Activated T-cell treated with anti-CD3 and anti-CD28 coated beads for 24 hours (primary cell): Measurements from ENCODE around the gene PSPN.
"Not testable (repeated sequence)": the region's sequence is repeated elsewhere in the genome, so short reads cannot be mapped to it uniquely, and the experiment has no call there.

ENCODE experiments used
- DNase-seq: peaks from one replicate; pipeline ENCODE4 v3.0.0-alpha.2; 2020; ENCODE audit warnings: low read depth

PSPN gene

DNA sequence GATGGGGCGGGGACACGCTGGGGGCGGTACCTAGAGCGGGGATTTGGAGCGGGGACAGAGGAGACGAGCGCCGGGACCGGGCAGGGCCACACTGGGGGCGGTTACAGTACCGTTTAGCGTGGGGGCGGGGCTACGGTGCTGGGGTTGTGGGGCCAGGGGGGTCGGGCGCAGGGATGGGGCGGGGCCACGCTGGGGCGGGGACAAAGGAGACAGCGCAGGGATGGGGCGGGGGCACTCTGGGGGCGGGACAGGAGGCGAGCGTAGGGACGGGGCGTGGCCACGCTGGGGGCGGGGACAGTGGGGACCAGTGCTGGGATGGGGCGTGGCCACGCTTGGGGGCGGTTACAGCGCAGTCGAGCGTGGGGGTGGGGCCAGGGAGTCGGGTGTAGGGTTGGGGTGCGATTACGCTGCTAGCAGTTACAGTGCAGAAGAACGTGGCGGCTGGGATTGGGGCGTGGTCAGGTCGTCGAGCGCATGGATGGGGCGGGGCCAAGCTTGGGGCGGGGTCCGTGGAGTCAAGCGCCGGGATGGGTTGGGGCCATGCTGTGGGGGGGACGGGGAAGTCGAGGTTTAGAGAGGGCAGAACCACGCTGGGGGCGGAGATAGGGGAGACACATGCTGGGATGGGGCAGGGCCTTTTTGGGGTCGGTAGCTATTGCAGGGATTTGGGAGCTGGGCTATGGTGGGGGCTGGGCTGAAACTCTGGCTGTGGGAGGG lies 2.5 kb downstream of the PSPN start:
- DNase-seq = peak; percentile 99

DNA sequence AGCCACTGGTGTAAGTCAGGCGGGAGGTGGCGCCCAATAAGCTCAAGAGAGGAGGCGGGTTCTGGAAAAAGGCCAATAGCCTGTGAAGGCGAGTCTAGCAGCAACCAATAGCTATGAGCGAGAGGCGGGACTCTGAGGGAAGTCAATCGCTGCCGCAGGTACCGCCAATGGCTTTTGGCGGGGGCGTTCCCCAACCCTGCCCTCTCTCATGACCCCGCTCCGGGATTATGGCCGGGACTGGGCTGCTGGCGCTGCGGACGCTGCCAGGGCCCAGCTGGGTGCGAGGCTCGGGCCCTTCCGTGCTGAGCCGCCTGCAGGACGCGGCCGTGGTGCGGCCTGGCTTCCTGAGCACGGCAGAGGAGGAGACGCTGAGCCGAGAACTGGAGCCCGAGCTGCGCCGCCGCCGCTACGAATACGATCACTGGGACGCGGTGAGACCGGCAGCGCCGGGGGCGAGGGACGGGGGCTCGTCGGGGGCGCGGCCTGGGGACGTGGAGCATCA lies 3.1 kb downstream of the PSPN start, which contains the start of gene ALKBH7:
ALKBH7 (plus strand) TSS at position 201 of the 502 bp plus-strand sequence; CDS start at position 228, 27 bp downstream.
- peak; percentile 95 for DNase-seq

- no peak for DNase-seq
Measured at GRCh38 chr19:6364353-6364752, 11.4 kb downstream of the PSPN start.

DNA sequence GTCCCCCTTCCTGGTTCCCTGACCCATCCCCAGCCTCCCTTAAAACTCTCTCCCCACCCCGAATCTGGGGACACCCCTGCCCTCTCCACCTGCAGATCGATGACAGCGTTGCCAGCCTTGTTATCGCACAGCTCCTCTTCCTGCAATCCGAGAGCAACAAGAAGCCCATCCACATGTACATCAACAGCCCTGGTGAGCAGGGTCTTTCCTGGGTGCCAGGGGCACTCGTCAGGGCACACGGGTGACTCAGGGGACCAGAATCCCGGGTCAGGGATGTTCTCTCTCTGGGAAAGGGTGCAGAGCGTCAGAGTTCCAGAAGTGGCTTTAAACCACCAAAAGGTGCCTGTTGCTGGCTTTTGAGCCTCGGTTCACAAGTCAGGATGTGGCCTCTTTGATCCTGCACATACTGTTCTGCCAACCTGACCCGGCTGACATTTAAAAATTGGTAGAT lies 13.4 kb downstream of the PSPN start:
- DNase-seq = peak; percentile 28

- DNase-seq = no peak
Measured at GRCh38 chr19:6362027-6362350, 13.7 kb downstream of the PSPN start.

DNA sequence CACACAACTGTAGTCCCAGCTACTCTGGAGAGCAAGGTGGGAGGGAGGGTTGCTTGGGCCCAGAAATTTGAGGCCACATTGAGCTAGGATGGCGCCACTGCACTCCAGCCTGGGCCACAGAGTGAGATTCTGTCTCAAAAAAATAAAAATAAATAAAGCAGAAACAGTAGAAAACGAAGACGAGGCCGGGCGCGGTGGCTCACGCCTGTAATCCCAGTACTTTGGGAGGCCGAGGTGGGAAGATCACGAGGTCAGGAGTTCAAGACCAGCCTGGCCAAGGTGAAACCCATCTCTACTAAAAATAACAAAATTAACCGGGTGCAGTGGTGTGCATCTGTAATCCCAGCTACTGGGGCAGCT lies 14.9 kb downstream of the PSPN start:
- not testable (repeated sequence) for DNase-seq

GRCh38 chr19:6360445-6360844 lies 15.3 kb downstream of the PSPN start:
- DNase-seq = not testable (repeated sequence)

- DNase-seq = no peak
Measured at GRCh38 chr19:6359568-6360341, 16.0 kb downstream of the PSPN start.

DNA sequence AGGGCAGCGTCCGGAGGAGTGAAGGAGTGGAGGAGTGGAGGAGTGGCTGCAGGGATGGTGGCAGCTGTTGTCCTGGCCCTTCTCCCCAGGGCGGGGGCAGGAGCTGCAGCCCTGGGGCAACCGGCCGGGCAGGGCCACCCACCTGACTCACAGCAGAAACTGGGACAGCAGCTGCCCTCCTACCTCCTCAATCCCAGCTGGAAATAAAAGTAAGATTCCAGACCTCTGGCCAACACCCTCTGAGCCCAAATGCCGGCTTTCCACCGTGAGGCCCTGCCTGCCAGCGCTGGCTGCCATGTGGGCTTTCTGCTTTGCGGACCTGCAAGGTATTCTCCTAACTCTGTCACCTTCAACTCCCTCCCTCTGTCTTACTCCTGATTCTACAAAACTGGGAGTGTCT lies 17.7 kb downstream of the PSPN start:
- no peak for DNase-seq

DNA sequence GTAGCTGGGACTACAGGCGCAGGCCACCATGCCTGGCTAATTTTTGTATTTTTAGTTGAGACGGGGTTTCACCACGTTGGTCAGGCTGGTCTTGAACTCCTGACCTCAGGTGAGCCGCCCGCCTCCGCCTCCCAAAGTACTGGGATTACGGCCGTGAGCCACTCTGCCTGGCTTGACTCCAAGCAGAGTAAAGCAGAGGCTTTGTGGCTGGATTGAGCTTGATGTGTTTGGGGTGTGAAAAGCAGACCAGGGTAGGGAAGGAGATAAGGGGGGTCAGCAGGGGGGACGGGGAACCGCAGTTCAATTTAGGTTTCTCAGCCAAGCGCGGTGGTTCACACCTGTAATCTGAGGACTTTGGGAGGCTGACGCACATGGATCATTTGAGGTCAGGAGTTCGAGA lies 18.6 kb downstream of the PSPN start:
- no peak for DNase-seq

DNA sequence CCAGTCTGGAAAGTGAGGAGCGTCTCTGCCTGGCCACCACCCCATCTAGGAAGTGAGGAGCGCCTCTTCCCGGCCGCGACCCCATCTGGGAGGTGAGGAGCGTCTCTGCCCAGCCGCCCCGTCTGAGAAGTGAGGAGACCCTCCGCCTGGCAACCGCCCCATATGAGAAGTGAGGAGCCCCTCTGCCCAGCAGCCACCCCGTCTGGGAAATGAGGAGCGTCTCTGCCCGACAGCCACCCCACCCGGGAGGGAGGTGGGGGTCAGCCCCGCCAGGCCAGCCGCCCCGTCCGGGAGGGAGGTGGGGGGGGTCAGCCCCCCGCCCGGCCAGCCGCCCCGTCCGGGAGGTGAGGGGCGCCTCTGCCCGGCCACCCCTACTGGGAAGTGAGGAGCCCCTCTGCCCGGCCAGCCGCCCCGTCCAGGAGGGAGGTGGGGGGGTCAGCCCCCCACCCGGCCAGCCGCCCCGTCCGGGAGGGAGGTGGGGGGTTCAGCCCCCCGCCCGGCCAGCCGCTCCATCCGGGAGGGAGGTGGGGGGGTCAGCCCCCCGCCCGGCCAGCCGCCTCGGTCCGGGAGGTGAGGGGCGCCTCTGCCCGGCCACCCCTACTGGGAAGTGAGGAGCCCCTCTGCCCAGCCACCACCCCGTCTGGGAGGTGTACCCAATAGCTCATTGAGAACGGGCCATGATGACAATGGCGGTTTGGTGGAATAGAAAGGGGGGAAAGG lies 20.3 kb downstream of the PSPN start:
- not testable (repeated sequence) for DNase-seq

GRCh38 chr19:6354098-6354674 lies 21.5 kb downstream of the PSPN start:
- DNase-seq = no peak

- no peak for DNase-seq
Measured at GRCh38 chr19:6352381-6353165, 23.2 kb downstream of the PSPN start.

- DNase-seq = no peak
Measured at GRCh38 chr19:6350688-6351087, 25.0 kb downstream of the PSPN start.

DNA sequence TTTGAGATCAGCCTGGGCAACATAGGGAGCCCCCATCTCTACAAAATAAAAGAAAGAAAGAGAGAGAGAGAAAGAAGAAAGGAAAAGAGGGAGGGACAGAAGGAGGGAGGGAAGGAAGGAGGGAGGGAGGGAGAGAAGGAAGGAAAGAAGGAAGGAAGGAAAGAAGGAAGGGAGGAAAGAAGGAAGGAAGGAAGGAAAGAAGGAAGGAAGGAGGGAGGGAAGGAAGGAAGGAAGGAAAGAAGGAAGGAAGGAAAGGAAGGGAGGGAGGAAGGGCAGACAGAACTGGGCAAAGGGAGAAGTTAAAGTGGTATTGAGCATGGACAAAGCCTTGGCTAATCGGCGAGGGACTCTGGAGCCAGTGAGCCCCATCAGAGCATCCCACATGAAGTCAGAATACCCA lies 26.5 kb downstream of the PSPN start:
- DNase-seq = not testable (repeated sequence)

DNA sequence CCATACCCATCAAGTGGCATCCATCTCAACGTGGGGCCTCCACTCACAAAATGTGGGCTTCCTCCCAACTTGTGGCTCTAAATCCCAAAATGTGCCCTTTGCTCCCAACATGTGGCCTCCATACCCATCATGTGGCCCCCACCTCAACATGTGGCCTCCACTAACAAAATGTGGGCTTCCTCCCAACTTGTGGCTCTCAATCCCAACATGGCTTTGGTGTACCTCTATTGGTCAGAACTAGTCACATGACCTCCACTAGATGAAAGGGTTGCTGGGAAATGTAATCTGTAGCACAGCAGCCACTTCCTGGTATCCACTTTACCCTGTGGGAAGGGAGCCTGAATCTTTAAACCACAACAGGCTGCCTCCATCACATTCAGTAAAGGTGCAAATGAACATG lies 32.3 kb downstream of the PSPN start:
- DNase-seq = no peak

- no peak for DNase-seq
Measured at GRCh38 chr19:6340493-6341201, 35.1 kb downstream of the PSPN start.

GRCh38 chr19:6334490-6335285 lies 41.0 kb downstream of the PSPN start:
- DNase-seq = no peak

- DNase-seq = no peak
Measured at GRCh38 chr19:6333439-6333838, 42.3 kb downstream of the PSPN start, which contains the start of gene ACER1. TSS of gene ACER1 (minus strand) at chr19:6333612. CDS start at chr19:6333551, 61 bp downstream.

GRCh38 chr19:6326815-6327214 lies 48.9 kb downstream of the PSPN start:
- DNase-seq = no peak
